Lung (tissue), 12 donors: ENCODE measurements around the gene TRIM2. TPM values are rescaled to one million over a fixed set of nuclear protein-coding genes. Genes with fewer than 3 reads are reported as not detected.

Experiments
- ATAC-seq: fragments of 200-7000 bp; cut with Tn5 transposase; one replicate; pipeline ENCODE4 v1.9.1; 2020; ENCODE audit warnings: moderate number of reproducible peaks; ENCODE audit not compliant: insufficient read depth, low FRiP score
- DNase-seq, 3 donors: peaks; one replicate each; pipeline ENCODE4 v3.0.0-alpha.2; 2013 to 2017
- H3K27ac ChIP-seq, 2 donors: one replicate each; pipeline ENCODE4 v1.5.1; 2013; ENCODE audit warnings: mild to moderate bottlenecking in 2 of 2, moderate library complexity in 2 of 2, control low read depth in 1 of 2, inconsistent platforms in 1 of 2, low read depth in 1 of 2, low read length in 1 of 2
- H3K27me3 ChIP-seq, 3 donors: one replicate each; pipeline ENCODE4 v1.5.1; 2013; ENCODE audit warnings: low read length in 2 of 3; ENCODE audit not compliant: control insufficient read depth in 3 of 3, insufficient read depth in 3 of 3
- H3K36me3 ChIP-seq, 4 donors: one replicate each; pipeline ENCODE4 v1.5.1; 2013; ENCODE audit warnings: low read length in 4 of 4, mild to moderate bottlenecking in 1 of 4, moderate library complexity in 1 of 4; ENCODE audit not compliant: control insufficient read depth in 4 of 4, insufficient read depth in 4 of 4
- H3K4me1 ChIP-seq, 5 donors: one replicate each; pipeline ENCODE4 v1.5.1; 2013; ENCODE audit warnings: low read length in 5 of 5, mild to moderate bottlenecking in 2 of 5, moderate library complexity in 1 of 5; ENCODE audit not compliant: control insufficient read depth in 5 of 5, insufficient read depth in 5 of 5
- H3K4me3 ChIP-seq: one replicate; pipeline ENCODE4 v1.5.1; 2013; ENCODE audit warnings: mild to moderate bottlenecking, control low read depth, moderate library complexity
- H3K9ac ChIP-seq, 2 donors: one replicate each; pipeline ENCODE4 v1.5.1; 2013; ENCODE audit warnings: low read length in 2 of 2, control low read depth in 1 of 2; ENCODE audit not compliant: insufficient read depth in 1 of 2
- H3K9me3 ChIP-seq, 4 donors: one replicate each; pipeline ENCODE4 v1.5.1; 2013; ENCODE audit warnings: low read length in 3 of 4, mild to moderate bottlenecking in 1 of 4, moderate library complexity in 1 of 4; ENCODE audit not compliant: control insufficient read depth in 4 of 4, insufficient read depth in 3 of 4
- WGBS, 2 donors: extraction: QIAGEN DNeasy Blood & Tissue Kit; methylation state at CpG; one replicate each; pipeline ENCODE4 v1.1.7; 2013; 5-methylcytosine and 5-hydroxymethylcytosine counted together
- polyA plus RNA-seq, 2 donors: library from polyadenylated mRNA; stranded (reverse); fragments of 200-250 nt; gene quantifications; one replicate each; pipeline ENCODE4 v1.2.1, GENCODE V29; 2013
- total RNA-seq, 2 donors: library from RNA; depleted of rRNA in 1 of 2; stranded (reverse); fragments of >200 nt in 1 of 2; gene quantifications; one replicate each; pipeline ENCODE4 v1.2.1, GENCODE V29; 2014 to 2021
- TF ChIP-seq, protein P1 (sequence below): IDR thresholded peaks from 2 replicates; pipeline ENCODE4 v1.5.1; 2012; ENCODE audit warnings: mild to moderate bottlenecking; ENCODE audit errors: control extremely low read depth, extremely low read depth
- donor health status: control.
- donor health status: control.
- donor health status: Bipolar disorder and iron deficiency.
- donor health status: healthy.
- donor health status: DM: yes; HTN: yes; CAD: no.

The TRIM2 gene
- total and polyA plus RNA-seq, 4 donors = 9.1 to 74.0 (median 38.1) TPM

GRCh38 chr4:153189016-153189801, 15.0 kb upstream of the TRIM2 start:
- no peaks in the 10 kb centered on the region for H3K27me3 ChIP-seq
- peak in 2 of 3 donors; percentile 34 to 36 for DNase-seq

DNA sequence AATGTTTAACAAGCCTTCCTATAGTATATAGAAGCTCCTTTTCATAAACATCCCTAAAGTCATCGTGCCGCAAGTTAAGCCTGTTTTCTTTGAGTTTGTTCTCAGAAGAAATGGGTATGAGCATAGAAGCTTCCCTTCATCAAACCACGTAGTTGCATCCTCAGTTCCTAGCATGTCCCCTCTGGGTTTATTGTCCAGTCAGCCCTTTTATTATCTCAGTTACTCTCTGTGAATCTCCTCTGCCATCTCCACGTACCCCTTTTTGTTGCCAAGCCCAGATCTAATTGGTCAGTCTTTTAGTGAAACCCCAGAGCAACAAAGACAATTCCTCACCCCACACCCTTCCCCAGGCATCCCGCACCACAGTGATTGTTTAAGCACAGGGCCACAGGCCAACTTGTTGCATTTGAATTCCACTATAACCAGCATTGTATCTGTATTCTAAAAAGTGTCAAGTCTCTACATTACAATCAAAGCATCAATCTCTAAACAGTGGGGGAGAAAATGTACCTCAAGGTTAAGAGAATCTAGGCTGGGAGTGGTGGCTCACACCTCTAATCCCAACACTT, 12.4 kb upstream of the TRIM2 start:
- ATAC-seq = no peak
- H3K9me3 ChIP-seq = no peaks in the 10 kb centered on the region
- peaks cover 0 to 3% (median 0%) of the 10 kb centered on the region in 5 donors for H3K4me1 ChIP-seq
- H3K36me3 ChIP-seq = no peaks in the 10 kb centered on the region
- no peak for DNase-seq
- no peak overlapping the region for H3K27ac ChIP-seq
- H3K9ac ChIP-seq = no peak overlapping the region
- TF ChIP-seq, protein P1, sequence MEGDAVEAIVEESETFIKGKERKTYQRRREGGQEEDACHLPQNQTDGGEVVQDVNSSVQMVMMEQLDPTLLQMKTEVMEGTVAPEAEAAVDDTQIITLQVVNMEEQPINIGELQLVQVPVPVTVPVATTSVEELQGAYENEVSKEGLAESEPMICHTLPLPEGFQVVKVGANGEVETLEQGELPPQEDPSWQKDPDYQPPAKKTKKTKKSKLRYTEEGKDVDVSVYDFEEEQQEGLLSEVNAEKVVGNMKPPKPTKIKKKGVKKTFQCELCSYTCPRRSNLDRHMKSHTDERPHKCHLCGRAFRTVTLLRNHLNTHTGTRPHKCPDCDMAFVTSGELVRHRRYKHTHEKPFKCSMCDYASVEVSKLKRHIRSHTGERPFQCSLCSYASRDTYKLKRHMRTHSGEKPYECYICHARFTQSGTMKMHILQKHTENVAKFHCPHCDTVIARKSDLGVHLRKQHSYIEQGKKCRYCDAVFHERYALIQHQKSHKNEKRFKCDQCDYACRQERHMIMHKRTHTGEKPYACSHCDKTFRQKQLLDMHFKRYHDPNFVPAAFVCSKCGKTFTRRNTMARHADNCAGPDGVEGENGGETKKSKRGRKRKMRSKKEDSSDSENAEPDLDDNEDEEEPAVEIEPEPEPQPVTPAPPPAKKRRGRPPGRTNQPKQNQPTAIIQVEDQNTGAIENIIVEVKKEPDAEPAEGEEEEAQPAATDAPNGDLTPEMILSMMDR = no peak
- no peak overlapping the region for H3K4me3 ChIP-seq
- no peaks in the 10 kb centered on the region for H3K27me3 ChIP-seq
- 89 to 91% methylated on average over 5 of the region's 5 CpGs for WGBS, 2 donors

More at GRCh38 chr4:153189016-153189801, 15.0 kb upstream of the TRIM2 start:
- no peak overlapping the region for H3K4me3 ChIP-seq
- no peak overlapping the region for H3K9ac ChIP-seq
- H3K27ac ChIP-seq = no peak overlapping the region
- 54 to 68% methylated on average over 11 of the region's 11 CpGs for WGBS, 2 donors
- peaks cover 0 to 3% (median 0%) of the 10 kb centered on the region in 5 donors for H3K4me1 ChIP-seq
- TF ChIP-seq, protein P1 = no peak
- no peaks in the 10 kb centered on the region for H3K9me3 ChIP-seq
- no peaks in the 10 kb centered on the region for H3K36me3 ChIP-seq
- no peak for ATAC-seq

DNA sequence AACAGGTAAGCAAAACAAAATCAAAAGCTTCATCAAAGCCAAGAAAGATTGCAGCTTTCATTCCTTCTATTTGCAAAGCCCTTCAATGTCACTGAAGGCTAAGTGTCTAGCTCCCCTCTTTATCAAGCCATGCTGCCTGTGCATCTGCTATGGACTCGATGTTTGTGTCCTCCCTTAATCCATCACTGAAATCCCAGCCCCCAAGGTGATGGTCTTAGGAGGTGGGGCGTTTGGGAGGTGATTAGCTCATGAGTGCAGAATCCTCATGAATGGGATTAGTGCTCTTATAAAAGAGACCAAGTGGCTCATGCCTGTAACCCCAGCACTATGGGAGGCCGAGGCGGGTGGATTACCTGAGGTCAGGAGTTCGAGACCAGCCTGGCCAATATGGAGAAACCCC, 6.9 kb upstream of the TRIM2 start:
- H3K4me1 ChIP-seq = peaks cover 0 to 3% (median 0%) of the 10 kb centered on the region in 5 donors
- ATAC-seq (no peak), DNase-seq (no peak)
- 94 to 95% methylated on average over 5 of the region's 5 CpGs for WGBS, 2 donors
- no peak overlapping the region for H3K9ac ChIP-seq
- H3K36me3 ChIP-seq = no peaks in the 10 kb centered on the region
- no peaks in the 10 kb centered on the region for H3K9me3 ChIP-seq
- no peak overlapping the region for H3K4me3 ChIP-seq
- TF ChIP-seq, protein P1 = no peak
- H3K27ac ChIP-seq = no peak overlapping the region
- no peaks in the 10 kb centered on the region for H3K27me3 ChIP-seq
